NCI-H2171 (cell line): Measurements from ENCODE around the gene ITCH.
"Not testable (repeated sequence)": the region's sequence is repeated elsewhere in the genome, so short reads cannot be mapped to it uniquely, and the experiment has no call there.

ENCODE experiments used
- DNase-seq: peaks from one replicate; lab custom pipeline; 2025; lab: John Stamatoyannopoulos, UW

Gene ITCH

DNA sequence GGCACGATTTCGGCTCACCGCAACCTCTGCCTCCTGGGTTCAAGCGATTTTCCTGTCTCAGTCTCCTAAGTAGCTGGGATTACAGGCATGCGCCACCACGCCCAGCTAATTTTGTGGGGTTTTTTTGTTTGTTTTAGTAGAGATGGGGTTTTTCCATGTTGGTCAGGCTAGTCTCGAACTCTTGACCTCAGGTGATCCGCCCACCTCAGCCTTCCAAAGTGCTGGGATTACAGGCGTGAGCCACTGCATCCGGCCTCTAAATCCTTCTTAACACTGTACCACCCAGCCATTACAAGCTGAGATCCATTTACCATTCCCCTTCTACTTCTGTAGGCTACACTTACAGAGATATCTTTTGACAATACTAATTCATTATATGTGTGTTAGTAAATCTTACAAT, 51.5 kb downstream of the ITCH start:
- DNase-seq: not testable (repeated sequence)

- DNase-seq: no peak
These were observed 52.0 kb downstream of the ITCH start for GRCh38 chr20:34415079-34415478.

- no peak for DNase-seq
These were observed 57.1 kb downstream of the ITCH start for GRCh38 chr20:34420146-34420545.

DNA sequence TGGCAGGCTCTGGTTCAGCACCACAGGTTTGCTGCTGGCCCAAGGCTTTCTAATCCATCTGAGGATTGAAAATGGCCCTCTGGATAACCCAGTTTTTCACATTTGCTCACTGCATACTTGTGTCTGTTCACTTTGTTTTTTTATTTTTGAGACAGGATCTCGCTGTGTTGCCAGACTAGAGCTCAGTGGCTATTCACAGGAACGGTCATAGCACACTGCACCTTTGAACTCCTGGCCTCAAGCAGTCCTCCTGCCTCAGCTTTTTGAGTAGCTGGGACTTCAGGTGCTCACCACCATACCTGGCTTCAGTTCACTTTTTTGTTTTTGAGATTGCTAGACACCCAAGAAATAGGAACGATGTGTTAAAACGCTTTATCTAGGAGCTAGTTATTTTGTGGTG, 57.9 kb downstream of the ITCH start:
- no peak for DNase-seq

- no peak for DNase-seq
These were observed 58.8 kb downstream of the ITCH start for GRCh38 chr20:34421766-34422466.

GRCh38 chr20:34425032-34425690, 62.1 kb downstream of the ITCH start:
- DNase-seq: not testable (repeated sequence)

DNA sequence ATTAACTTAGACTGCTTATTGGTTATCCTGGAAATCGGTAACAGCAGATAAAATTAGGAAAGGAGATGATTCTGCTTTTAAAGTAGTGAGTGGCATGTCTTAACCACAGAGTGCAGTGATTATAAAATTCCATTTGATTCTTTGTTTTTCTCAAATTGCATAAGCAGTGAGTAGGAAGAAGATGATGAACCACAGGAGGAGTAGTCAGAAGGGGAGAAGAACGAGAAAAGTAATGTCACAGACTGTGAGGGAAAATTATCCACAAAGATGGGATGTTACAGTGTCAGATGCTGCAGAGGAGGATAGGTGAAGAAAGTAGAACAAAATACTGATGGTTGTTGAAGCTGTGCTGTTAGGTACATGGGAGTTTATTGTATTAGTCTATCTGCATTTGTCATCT, 63.0 kb downstream of the ITCH start:
- no peak for DNase-seq

- DNase-seq: no peak
These were observed 64.3 kb downstream of the ITCH start for GRCh38 chr20:34427331-34427730.

- DNase-seq: no peak
These were observed 64.7 kb downstream of the ITCH start for GRCh38 chr20:34427784-34428183.

- DNase-seq: no peak
These were observed 68.1 kb downstream of the ITCH start for GRCh38 chr20:34431168-34431567.

GRCh38 chr20:34432663-34433062, 69.6 kb downstream of the ITCH start:
- DNase-seq: not testable (repeated sequence)

- DNase-seq: no peak
These were observed 70.3 kb downstream of the ITCH start for GRCh38 chr20:34433391-34433790.

- no peak for DNase-seq
These were observed 72.5 kb downstream of the ITCH start for GRCh38 chr20:34435589-34435988.

DNA sequence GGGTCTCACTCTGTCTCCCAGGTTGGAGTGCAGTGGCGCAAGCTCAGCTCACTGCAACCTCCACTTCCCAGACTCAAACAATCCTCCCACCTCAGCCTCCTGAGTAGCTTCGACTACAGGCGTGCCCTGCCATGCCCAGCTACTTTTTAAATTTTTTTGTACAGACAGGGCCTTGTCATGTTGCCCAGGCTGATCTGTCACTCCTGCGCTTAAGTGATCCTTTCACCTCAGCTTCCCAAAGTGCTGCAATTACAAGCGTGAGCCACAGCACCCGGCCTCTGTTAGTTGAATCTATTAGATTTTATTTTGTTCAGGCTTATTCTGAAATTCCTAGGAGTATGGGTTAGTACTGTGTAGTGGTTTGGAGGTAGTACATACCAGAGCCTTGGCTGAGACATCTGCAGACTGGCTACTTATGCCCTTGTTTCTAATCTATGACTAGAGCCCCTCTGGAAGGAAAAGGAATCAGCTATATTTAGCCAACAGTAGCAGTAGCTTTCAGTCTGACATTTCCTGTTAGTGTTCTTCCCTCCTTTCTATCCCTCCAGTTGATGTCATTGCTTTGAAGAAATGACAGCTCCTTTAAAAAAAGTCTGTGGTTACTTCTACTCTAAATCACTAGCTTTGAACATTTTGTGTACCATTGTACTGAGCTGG, 74.4 kb downstream of the ITCH start:
- no peak for DNase-seq

GRCh38 chr20:34439168-34439567, 76.1 kb downstream of the ITCH start:
- DNase-seq: no peak

GRCh38 chr20:34441423-34441822, 78.3 kb downstream of the ITCH start:
- DNase-seq: not testable (repeated sequence)

DNA sequence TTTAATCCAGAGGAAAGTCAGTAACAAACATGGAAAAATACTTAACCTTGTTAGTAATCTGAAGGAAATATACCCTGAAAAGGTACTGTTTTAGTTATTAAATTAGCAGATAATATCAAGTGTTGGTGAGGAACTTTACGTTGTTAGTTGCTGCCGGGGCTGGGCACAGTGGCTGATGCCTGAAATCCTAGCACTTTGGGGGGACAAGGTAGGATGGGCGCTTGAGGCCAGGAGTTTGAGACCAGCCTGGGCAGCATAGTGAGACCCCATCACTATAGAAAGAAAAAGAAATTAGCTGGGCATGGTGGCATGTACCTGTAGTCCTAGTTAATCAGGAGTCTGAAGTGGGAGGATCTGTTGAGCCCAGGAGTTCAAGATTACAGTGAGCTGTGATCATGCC, 80.5 kb downstream of the ITCH start:
- DNase-seq: no peak

GRCh38 chr20:34445177-34446065, 82.3 kb downstream of the ITCH start:
- DNase-seq: no peak

DNA sequence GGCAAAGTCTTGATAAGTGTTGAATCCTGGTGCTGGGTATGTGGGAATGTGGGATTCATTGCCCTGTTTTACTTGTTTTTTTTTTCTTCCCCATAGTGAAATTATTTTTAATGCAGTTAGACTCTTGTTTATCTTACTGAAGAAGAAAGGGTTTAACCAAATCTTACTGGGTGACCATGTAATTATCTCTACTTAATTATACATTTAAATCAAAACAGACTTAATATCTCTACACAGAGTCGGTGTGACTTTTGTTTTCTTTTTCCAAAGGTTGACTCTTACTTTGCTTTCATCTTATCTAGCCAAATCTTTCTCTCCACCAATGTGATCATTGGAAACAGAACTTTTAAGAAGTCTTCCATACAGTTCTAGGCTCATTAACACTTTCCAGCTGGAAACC, 85.4 kb downstream of the ITCH start:
- no peak for DNase-seq

DNA sequence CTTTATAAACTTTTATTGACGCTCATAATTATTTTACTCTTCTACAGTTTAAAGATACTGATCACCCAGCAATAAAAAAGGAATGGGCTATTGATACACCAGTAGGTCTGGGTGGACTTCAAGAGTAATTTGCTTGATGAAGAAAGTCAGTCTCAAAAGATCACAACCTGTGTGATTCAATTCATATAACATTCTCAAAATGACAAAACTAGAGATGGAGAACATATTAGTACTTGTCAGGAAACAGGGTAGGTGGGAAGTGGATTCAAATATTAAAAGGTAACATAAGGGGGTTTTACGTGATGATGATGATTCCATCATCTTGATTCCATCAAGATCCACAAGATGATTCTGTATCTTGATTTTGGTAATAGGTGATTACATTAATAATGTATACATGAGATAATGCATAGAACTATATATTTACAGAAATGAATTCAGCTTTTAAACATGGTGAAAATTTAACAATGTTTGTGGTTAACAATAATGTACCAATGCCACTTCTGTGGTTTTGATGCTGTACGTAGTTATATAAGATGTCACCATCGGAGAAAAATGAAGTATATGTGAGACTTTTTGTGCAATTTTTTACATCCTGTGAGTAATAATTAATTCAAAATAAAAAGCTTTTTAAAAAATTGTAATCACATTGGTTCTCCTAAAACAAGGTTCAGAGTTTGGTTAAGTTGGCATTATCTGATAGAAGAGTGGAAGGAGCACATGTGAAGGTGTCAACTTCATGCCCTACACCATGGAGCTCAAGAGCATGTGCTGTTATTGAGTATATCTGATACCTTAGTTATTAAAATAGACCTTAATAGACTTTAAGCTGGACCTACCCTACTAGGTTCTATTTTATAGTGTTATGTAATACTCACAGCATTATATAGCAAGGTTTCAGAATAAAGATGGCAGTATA, 86.9 kb downstream of the ITCH start:
- no peak for DNase-seq

GRCh38 chr20:34452281-34452982, 89.4 kb downstream of the ITCH start:
- no peak for DNase-seq
